Measurements from ENCODE around the gene PLIN3.
A peak's percentile ranks its signal among the peaks of the same experiment; 100 is the strongest.
"Not testable (repeated sequence)": the region's sequence is repeated elsewhere in the genome, so short reads cannot be mapped to it uniquely, and the experiment has no call there.

Gene PLIN3, protein sequence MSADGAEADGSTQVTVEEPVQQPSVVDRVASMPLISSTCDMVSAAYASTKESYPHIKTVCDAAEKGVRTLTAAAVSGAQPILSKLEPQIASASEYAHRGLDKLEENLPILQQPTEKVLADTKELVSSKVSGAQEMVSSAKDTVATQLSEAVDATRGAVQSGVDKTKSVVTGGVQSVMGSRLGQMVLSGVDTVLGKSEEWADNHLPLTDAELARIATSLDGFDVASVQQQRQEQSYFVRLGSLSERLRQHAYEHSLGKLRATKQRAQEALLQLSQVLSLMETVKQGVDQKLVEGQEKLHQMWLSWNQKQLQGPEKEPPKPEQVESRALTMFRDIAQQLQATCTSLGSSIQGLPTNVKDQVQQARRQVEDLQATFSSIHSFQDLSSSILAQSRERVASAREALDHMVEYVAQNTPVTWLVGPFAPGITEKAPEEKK

DNA sequence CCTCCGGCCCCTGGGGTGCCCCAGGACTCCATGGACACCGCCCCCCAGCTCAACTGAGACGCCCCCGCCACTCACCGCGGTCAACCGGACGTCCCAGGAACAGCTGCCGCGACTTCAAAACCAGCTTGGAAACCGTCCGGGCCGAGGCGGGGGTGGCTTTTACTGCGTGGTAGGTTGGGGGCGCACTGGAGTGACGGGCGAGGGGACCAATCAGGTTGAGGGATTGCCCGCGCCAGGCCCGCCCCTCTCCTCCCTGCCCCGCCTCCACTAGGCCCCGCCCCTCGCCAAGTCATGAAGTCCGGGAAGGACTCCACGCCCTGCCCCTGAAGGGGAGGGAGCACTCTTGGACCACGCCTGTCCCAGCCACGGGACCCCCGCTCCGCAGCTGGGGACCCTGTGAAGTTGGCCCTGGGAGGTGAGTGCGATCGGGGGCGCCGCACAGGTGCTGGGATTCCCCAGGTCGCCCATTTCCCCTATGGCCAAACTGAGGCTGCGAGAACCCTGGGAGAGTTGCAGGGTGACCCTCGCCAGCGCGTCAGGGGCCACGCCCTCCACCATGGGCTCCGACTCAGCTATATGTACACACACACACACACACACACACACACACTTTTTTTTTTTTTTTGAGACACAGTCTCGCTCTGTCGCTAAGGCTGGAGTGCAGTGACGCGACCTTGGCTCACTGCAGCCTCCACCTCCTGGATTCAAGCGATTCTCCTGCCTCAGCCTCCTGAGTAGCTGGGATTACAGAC is at the start of gene PLIN3:
Gene PLIN3, minus strand, starts transcription at position 134 of the 752 bp plus-strand sequence. CDS start 6,273 bp downstream, outside the sequence.
- peak; percentile 87 to 88 for DNase-seq (ENCODE audit: low read depth in 2 of 2)

DNA sequence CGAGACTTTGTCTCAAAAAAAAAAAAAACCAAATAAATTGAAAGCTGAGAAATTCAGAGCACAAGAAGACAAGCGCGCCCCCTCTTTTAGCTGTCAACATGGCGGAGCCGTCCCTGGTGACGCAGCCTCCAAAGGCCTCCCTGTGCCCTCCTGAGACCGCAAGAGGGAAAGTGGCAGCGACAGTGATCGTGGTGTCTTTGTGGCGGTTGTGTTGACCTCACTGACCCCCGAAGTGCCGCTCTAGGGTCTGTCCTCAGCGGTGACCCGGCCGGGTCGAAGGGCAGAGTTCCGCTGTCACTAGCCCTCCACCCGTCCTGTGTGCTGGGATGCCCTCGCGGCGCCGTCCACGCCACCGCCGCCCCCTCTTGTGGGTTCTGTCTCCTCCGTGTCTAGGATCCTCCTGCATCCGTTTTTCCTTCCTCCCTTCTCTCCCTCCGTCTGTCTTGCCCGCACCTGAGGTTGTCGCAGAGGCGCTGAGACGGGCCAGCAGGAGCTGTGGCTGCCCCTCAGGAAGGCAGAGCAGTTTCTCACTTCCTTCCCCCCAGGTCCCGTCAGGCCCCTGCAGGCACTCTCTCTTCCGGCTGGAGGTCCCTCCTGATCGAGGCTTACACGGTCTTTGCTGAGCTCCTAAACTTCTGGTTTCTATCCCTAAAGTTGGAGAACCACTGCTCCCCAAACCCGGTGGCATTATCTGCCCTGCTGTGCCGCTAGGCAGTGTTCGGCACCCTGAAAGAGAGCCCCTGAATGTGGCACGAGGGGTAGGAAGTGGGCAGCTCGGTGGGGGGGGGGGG is 49.0 kb upstream of the PLIN3 start:
- no peak for DNase-seq (ENCODE audit: low read depth in 2 of 2)

DNA sequence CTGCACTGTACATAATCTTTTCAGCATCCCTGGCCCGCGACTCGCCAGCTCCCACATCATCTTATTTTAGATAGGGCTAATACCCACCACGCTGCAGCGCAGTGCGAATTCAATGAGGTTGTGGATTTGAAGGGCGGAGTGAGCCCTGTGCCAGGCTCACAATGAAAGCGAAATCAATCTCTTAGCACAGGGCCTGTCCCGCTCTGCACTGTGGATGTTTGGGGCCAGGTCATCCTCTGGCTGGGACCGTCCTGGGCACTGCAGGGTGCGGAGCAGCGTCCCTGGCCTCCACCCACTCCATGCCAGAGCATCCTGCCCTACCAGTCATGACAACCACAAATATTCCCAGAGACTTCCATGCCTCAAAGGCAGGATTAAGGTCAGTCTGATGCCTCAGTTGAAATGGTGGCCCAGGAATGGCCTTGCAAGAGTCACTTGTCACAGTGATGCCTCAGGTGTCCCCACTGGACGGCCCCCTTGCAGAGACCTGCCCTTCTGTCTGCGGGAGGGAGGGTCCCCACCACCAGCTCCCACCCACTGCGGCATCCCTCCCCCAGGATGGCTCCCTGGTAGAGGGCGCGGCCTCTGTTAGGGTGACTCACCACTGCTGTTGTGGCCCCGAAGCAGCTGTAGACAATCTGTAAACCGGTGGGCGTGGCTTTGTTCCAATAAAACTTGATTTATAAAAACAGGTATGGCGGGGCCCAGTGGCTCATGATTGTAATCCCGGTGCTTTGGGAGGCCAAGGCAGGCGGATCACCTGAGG is 47.5 kb upstream of the PLIN3 start:
- no peak for DNase-seq (ENCODE audit: low read depth in 2 of 2)

DNA sequence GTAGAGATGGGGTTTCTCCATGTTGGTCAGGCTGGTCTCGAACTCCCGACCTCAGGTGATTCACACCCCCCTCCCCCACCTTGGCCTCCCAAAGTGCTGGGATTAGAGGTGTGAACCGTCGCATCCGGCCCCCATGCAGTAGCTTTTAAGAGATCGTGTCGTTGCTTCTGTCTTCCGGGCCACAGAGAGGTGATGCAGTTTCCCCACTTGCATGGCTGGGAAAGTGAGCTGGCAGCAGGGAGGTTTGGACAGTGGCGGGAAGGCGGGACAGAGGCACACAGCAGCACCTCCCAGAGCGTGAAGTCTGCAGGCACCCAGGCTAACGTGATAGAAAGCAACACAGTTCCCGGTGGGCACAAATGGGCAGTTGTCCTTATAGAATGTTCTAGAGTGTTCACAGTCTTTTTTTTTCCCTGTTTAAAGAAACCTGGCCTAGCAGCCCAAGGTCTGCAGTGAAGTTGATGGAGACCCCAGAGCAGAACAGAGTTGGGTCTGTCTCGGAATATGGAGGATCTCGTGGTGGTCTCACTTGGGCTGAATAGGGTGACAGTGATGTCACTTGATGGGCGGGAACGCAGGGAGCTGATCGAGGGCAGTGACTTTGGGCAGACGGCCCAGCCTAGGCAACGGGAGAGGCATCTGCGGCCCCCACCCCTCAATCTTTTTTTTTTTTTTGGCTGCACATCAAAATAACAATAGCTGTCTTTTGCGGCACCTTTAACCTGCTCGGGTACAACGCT is 46.7 kb upstream of the PLIN3 start:
- DNase-seq (ENCODE audit: low read depth in 2 of 2): no peak

DNA sequence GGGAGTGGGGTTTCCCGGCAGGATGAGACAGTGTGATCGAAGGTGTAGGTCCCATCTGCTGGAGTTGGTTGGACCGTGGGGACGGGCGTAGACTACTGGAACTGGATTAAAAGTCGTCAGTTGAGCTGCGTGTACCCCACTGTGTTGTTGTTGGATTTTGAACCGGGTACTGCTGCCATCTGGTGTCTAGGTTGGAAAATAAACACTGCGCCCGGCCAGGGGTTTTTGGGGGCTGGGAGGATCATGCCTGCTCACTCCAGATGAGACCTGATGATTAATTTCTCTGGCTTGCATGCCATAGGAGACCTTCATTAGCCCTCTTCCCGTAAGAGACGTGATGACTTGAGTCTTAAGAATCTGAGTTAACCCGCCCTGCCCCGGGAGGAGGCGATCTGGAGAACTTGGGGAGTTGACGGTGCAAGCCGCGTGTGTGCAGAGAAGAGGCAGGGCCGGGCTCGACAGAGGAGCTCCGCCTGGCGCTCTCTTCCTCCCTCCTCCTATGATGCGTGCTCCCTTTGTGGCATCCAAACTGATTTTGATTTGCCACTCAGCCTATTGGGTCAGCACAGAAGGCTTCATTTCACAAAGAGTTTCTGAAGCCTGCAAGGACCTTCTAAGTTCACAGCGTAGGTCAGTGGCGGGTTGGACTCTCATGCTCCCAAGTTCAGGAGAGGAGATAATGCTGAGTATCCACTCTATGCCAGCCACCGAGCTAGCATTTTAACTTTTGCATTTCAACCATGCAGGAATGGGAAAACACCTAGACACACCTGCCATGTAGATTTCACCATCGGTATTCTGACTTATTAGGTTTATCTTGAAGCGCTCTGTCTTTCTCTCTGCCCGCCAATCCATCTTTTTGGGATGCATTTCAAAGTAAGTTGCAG is 44.6 kb upstream of the PLIN3 start:
- DNase-seq (ENCODE audit: low read depth in 2 of 2): peak; percentile 100

DNA sequence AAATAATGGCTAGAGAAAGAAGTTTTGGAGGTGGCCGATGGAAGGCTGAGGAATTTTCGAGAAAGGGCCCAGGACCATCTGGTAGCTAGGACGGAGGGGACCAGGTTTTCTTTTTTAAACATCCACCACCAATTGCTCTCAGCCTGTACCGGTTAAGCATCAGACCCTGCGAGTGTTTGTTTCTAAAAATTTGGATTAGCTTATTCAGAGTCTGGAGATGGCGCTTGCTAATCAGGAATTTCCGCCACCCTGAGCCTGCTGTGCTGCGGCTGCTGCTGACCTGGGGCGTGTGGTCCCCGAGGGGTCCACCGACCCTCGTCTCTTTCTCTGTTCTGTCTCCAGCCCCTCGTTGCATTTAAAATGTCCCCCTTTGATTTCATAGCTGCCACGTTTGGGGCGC is 43.8 kb upstream of the PLIN3 start:
- DNase-seq (ENCODE audit: low read depth in 2 of 2): no peak

DNA sequence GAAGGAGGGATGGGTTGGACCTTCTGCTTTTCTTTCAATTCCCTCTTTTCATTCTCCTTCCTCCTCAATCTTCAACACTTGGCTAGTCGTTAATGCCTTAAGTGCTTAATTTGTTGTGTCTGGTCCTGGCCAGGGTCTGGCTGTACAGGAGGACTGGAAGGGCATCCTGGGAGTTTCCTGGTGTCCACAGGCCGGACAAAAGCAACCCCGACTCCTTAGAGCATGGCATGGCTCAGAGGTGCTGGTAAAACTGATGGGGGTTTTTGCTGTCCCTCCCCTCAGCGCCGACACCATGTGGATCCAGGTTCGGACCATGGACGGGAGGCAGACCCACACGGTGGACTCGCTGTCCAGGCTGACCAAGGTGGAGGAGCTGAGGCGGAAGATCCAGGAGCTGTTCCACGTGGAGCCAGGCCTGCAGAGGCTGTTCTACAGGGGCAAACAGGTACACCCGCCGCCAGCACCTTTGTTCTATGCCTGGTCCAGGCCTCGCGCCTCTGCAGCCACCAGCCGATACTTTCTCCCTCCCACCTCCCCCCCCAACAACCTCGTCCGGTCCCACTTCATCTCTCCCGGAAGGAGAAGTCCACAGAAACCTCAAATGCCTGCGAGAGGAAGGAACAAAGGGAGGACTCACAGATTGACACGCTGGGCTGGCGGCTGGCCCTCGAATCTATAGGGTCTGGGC is 43.3 kb upstream of the PLIN3 start:
- DNase-seq (ENCODE audit: low read depth in 2 of 2): peak in 1 of 2 experiments; percentile 54

DNA sequence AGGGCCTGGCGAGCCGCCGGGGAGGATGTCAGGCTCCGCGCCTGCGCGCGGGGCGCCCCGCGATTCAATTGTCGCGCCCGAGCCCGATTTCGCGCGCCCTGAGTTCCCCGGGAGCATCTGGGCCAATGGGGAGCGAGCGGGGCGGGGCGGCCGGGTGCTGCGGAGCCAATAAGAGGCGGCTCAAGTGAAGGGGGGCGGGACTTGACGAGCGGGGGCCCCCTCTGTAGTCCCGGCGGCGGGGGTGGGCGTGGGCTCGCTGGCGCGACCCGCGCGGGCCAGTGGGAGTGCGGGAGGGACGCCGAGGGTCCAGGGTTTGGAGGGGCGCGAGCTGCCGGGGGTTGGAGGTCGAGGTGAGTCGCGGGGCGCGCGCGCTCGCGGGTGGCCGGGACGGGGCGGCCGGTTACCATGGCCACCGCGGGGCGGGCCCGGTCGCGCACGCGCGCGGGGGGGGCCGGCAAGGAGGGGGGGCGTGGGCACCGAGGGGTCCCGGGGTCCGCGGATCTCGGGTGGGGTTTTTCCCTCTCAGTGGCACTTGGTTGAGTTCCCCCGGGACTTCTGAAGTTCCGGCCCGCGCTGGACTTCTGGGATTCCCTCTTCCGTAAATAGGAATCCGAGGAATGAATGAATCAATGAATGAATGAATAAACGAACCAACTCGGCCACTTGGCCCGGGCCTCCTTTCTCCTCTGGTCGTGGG is 42.6 kb upstream of the PLIN3 start:
- DNase-seq (ENCODE audit: low read depth in 2 of 2): peak; percentile 73 to 74

DNA sequence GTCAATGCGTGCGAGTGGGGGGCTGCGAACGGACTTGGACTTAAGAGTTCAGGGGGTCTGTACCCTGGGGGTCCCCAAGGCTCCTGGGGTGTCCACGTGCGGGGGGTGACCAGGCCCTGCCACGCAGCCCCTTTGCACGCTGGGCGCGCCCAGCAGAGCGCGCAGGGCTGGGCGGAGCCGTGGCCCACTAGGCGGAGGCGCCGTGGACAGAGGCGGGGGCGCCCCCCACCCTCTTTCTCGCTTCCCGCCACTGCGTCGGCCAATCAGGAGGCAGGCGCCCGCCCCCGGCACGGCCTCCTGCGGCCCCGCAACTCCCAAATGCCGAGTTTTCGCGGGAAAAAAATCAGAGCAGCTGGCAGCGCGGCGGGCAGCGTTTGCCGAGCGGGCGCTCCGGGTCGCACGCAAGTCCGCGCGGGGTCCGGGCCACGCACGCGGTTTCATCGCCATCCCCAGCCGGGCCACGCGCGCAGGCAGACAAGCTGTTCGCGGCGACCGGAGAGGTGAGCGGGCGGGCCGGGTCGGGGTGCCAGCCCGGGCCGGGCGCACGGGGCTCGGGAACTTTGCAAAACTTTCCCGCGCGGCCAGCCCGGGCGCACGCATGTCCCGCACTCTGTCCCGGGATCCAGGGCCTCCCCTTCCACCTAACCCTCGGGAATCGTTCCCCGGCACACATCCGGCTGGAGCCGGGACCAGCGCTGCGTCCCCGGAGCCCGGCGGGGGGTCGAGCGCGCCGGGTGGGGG is 41.9 kb upstream of the PLIN3 start, which contains the start of gene UHRF1:
Gene UHRF1, plus strand, starts transcription at position 346 of the 741 bp plus-strand sequence. CDS start 1,385 bp downstream, outside the sequence.
- no peak for DNase-seq (ENCODE audit: low read depth in 2 of 2)

DNA sequence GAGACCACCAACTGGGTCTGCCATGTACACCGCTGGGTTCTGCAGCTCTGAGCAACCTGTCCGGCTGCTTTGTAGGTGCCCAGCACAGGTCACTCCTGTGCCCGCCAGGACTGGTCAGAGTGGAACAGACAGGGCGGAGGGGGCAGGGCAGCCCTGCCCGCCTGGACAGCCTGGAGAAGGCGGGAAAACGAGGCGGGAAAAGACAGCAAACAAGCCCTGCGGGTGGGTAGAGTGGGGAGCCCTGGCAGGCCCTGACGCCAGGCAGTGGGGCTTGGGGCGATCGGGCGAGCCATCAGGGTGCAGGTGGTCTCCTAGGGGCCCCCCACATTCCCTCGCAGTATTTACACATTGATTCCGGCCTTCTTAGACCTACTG is 41.3 kb upstream of the PLIN3 start:
- no peak for DNase-seq (ENCODE audit: low read depth in 2 of 2)

DNA sequence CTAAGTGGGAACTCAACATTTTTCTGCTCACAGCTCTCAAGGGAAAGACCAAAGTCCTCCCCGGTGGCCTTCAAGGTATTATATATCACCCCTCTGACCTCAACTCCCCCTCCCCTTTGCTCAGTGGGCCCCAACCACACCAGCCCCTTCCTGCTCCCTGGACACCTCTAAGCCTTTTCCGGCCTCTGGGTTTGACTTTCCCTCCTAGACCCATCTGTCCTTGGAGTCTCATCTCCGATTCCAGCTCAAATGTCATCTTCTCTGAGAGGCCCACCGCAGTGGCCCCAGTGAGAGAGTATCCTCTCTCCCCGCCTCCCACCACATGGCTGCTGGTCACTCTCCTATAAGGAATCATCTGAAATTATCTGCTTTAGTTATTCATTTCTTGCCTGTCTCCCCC is 40.9 kb upstream of the PLIN3 start:
- no peak for DNase-seq (ENCODE audit: low read depth in 2 of 2)

DNA sequence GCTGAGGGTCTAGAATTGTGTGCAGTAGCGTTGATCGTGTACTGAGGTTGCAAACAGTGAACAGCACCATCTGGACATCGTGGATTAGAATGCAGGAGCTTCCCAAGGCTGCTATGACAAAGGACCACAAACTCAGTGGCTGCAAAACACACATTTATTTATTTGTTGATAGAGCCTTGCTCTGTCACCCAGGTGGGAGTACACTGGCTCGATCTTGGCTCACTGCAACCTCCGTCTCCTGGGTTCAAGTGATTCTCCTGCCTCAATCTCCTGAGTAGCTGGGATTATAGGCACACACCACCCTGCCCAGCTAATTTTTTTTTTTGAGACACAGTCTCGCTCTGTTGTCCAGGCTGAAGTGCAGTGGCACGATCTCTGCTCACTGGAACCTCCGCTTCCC is 39.5 kb upstream of the PLIN3 start:
- no peak for DNase-seq (ENCODE audit: low read depth in 2 of 2)

DNA sequence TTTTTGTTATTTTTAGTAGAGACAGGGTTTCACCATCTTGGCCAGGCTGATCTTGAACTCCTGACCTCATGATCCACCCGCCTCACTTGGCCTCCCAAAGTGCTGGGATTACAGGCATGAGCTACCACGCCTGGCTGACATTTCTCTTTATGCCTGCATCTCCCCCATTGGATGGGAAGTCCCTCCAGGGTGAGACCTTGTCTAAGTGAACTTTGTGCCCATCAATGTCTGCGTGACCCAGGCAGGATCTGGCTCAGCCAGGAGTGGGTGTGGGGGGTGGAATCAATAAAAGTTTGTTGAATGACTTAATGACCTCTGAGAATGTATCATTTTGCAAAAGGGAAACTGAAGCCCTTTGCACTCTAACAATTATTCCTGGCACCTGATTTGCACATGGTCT is 37.0 kb upstream of the PLIN3 start:
- no peak for DNase-seq (ENCODE audit: low read depth in 2 of 2)

DNA sequence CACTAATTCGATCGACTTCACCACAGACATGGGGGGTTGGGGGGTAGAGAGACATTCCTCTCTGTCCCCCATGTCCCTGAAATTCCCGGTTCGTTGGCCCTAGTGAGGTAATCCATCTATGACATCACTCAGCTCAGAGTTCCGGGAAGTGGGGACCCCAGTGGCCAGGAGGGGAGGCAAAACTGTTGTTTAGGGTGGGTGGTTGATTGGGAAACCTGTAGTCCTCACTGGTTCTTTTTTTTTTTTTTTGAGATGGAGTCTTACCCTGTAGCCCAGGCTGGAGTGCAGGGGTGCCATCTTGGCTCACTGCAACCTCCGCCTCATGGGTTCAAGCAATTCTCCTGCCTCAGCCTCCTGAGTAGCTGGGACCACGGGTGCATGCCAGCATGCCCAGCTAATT is 35.3 kb upstream of the PLIN3 start, which contains the start of gene ARRDC5:
Gene ARRDC5, minus strand, starts transcription at position 101 of the 400 bp plus-strand sequence. Its CDS starts 71 bp downstream, at position 30.
- DNase-seq (ENCODE audit: low read depth in 2 of 2): no peak

DNA sequence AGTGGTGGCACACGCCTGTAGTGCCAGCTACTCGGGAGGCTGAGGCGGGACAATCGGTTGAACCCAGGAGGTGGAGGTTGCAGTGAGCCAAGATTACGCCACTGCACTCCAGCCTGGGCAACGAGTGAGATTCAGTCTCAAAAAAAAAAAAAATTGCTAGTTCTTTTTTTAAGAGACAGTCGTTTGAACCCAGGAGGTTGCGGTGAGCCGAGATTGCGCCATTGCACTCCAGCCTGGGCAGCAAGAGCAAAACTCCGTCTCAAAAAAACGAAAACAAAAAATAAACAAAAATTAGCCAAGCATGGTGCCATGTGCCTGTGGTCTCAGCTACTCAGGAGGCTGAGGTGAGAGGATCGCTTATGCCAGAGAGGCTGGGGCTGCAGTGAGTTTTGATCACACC is 33.4 kb upstream of the PLIN3 start:
- DNase-seq (ENCODE audit: low read depth in 2 of 2): not testable (repeated sequence)

DNA sequence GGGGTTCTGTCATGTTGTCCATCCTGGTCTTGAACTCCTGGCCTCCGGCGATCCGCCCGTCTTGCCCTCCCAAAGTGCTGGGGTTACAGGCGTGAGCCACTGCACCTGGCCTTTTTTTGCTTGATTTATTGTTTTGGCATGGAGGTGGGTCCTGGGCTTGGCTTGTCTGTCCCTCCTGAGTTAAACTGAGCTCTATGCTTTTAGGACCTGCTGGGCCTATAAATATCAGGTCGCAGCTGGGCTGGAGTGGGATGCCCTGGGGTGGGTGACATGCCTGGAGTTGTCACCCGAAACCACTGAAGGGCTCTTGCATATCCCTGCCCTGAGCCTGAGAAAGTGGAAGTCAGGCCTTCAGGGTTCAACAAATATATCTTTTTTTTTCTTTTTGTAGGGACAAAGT is 29.7 kb upstream of the PLIN3 start:
- DNase-seq (ENCODE audit: low read depth in 2 of 2): no peak

DNA sequence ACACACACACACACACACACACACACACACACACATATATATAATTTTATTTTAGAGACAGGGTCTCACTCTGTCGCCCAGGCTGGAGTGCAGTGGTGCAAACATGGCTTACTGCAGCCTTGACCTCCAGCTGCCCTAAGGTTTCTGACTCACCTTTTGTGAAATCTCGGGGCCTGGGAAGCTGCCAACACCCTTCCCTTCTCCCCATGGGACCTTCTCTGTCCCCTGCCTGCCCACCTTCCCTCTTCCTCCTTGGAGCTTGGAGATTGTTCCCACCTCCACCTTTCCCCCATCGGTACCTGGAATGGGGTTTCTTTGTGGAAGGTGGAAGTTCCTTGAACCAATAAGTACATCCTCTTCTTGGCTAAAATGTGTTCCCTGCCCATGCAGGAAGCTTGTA is 28.9 kb upstream of the PLIN3 start:
- DNase-seq (ENCODE audit: low read depth in 2 of 2): no peak

DNA sequence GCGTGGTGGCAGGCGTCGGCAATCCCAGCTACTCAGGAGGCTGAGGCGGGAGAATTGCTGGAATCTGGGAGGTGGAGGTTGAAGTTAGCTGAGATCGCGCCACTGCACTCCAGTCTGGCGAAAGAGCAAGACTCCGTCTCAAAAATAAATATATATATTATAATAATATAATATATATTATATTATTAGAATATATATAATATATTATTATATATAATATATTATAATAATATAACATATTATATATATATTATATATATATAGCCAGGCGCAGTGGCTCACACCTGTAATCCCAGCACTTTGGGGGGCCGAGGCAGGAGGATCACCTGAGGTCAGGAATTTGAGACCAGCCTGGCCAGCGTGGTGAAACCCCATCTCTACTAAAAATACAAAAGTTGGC is 25.5 kb upstream of the PLIN3 start:
- DNase-seq (ENCODE audit: low read depth in 2 of 2): not testable (repeated sequence)
